CD4-positive, alpha-beta T cell (primary cell): ENCODE results near the gene PPDPF. TPM values are rescaled to one million over a fixed set of nuclear protein-coding genes. Genes with fewer than 3 reads are reported as not detected.

Experiments used
- ATAC-seq: fragments of 200-7000 bp; cut with Tn5 transposase; one replicate; pipeline ENCODE4 v1.10.0; 2022; ENCODE audit warnings: mild to moderate bottlenecking; ENCODE audit not compliant: poor library complexity
- CTCF ChIA-PET: fragments of 350-600 bp; sonication (Branson Sonifier 250); formaldehyde crosslinking; loops from one replicate; lab custom pipeline; 2021; ENCODE audit warnings: antibody characterized with exemption, inconsistent platforms; lab: Charles Lee
- POLR2A ChIA-PET: fragments of 350-600 bp; sonication (Branson Sonifier 250); formaldehyde crosslinking; loops from one replicate; lab custom pipeline; 2021; ENCODE audit warnings: antibody characterized with exemption, inconsistent platforms; lab: Charles Lee
- DNase-seq, 14 experiments: peaks; one replicate each; pipeline ENCODE4 v3.0.0-alpha.2; 2013 to 2020; ENCODE audit warnings: mixed read lengths in 2 of 14
- H3K27ac ChIP-seq, 2 donors: one replicate each; pipeline versions ENCODE4 v1.5.1 to v1.7.0; 2013; ENCODE audit warnings: low read length in 2 of 2, low read depth in 1 of 2, mild to moderate bottlenecking in 1 of 2
- H3K27me3 ChIP-seq, 2 experiments: 1 replicate in 1 of 2; 2 replicates in 1 of 2; pipeline versions ENCODE4 v1.6.1 to v1.7.0; 2013; ENCODE audit warnings: low read length in 2 of 2, control low read depth in 1 of 2, mild to moderate bottlenecking in 1 of 2, moderate library complexity in 1 of 2; ENCODE audit not compliant: insufficient read depth in 2 of 2, control insufficient read depth in 1 of 2
- H3K36me3 ChIP-seq: one replicate; pipeline ENCODE4 v1.6.1; 2013; ENCODE audit warnings: low read length, control low read depth; ENCODE audit not compliant: insufficient read depth
- H3K4me1 ChIP-seq: one replicate; pipeline ENCODE4 v1.6.1; 2013; ENCODE audit warnings: low read length, control low read depth; ENCODE audit not compliant: insufficient read depth
- H3K4me3 ChIP-seq: one replicate; pipeline ENCODE4 v1.5.1; 2013; ENCODE audit warnings: mild to moderate bottlenecking, low read length, moderate library complexity
- H3K9me3 ChIP-seq, 2 experiments: 1 replicate in 1 of 2; 2 replicates in 1 of 2; pipeline versions ENCODE4 v1.6.1 to v1.7.0; 2013; ENCODE audit warnings: low read length in 2 of 2, mild to moderate bottlenecking in 2 of 2, control low read depth in 1 of 2, moderate library complexity in 1 of 2; ENCODE audit not compliant: control insufficient read depth in 1 of 2, insufficient read depth in 1 of 2
- H3K27ac Mint-ChIP-seq: one replicate; pipeline ENCODE4 v1.8.0; 2020; ENCODE audit warnings: mixed read lengths
- H3K27me3 Mint-ChIP-seq: one replicate; pipeline ENCODE4 v1.8.0; 2021; ENCODE audit warnings: mixed read lengths
- H3K36me3 Mint-ChIP-seq: one replicate; pipeline ENCODE4 v1.8.0; 2021; ENCODE audit warnings: low read depth, mixed read lengths
- H3K4me1 Mint-ChIP-seq: one replicate; pipeline ENCODE4 v1.8.0; 2021; ENCODE audit warnings: low read depth, mixed read lengths
- H3K4me3 Mint-ChIP-seq: one replicate; pipeline ENCODE4 v1.8.0; 2020; ENCODE audit warnings: mild to moderate bottlenecking, mixed read lengths
- H3K9me3 Mint-ChIP-seq: one replicate; pipeline ENCODE4 v1.8.0; 2020; ENCODE audit warnings: mixed read lengths
- CTCF ChIP-seq: fragments of 200-600 bp; IDR thresholded peaks from one replicate; pipeline ENCODE4 v1.8.0; 2022; ENCODE audit warnings: antibody characterized with exemption, mild to moderate bottlenecking
- intact Hi-C, 2 experiments: fragments of 100-400 bp; cut with DNase I in 1 of 2; cut with micrococcal nuclease in 1 of 2; formaldehyde crosslinking; loops; one replicate each; pipeline versions ENCODE4 v1.15.1 to v1.9.0; 2023 to 2025; cut with DNase I, micrococcal nuclease
- total RNA-seq, 174 experiments: library from RNA in 2 of 174; stranded (reverse) in 2 of 174; gene quantifications; one replicate each; pipeline ENCODE4 v1.2.3 and lab custom pipeline; 2021 to 2026

Gene PPDPF
- total RNA-seq, 2 experiments from 2014 or later, result 249 to 251 TPM

DNA sequence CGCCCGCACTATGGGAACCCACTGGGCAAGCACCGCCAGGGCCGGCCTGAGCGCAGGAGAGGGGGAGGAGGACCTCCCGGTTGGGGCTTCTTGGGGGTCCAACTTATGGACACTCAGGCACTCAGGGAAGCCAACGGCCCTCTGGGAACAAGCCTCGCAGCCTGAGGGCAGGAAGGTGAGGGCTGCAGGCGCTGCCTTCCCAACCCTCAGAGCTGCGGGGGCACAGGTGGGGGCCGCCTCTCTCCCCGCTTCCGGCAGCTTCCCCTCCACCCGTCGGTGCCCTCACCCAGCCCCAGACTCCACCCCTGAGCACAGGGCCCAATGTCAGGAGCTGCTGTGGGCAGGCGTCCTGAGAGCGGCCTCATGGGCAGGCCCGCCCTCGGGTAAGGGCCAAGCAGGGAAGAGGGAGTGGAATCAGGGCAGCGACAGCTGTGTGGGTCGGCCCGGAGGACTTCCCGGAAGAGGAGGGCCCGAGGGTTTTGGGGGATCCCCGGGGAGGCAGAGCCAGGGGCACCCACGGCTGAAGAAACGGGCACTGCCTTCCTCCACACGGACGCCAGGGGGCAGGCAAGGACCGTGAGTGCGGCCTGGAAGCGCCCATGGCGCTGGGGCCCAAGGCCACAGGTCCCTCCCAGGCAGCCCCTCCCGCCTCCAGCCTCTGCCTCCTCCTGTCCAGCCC lies 17.1 kb downstream of the PPDPF start:
- CTCF ChIA-PET, result interaction anchor here (0.7 to 2.9 kb wide), 25 partner anchors 9 to 443 kb away, joined by 3 to 18 read pairs (median 5); partner anchors contain the start of genes GMEB2, HELZ2, PPDPF and PRPF6
- peak; percentile 83 to 97 (median 88) for DNase-seq
- POLR2A ChIA-PET, result interaction anchor here (0.7 to 3.9 kb wide), 26 partner anchors 8 to 520 kb away, joined by 3 to 71 read pairs (median 6); partner anchors contain the start of genes ARFRP1, GMEB2, HELZ2 and LIME1
- Histone ChIP-seq H3K36me3 (no peaks in the 10 kb centered on the region), H3K4me3 (peak overlapping the region; percentile 59), H3K4me1 (peaks cover 37% of the 10 kb centered on the region), H3K27ac (peak overlapping the region; percentile 59 to 73), H3K27me3 (no peaks in the 10 kb centered on the region), H3K9me3 (no peaks in the 10 kb centered on the region)
- Mint-ChIP-seq H3K9me3 (no peaks in the 10 kb centered on the region), H3K4me1 (peaks cover 16% of the 10 kb centered on the region), H3K27ac (peak overlapping the region; percentile 78), H3K4me3 (peak overlapping the region; percentile 80), H3K36me3 (no peaks in the 10 kb centered on the region), H3K27me3 (no peaks in the 10 kb centered on the region)
- intact Hi-C loops, result loop anchor here (1.0 to 5.0 kb wide), 17 partner anchors 15 to 585 kb away; partner anchors contain the start of genes PPDPF (in 1 of the 2), RTEL1 (in 1 of the 2), SAMD10 (in 1 of the 2) and TPD52L2 (in 1 of the 2)
- ATAC-seq, result peak; percentile 86
- TF ChIP-seq CTCF, result peak; percentile 97

- no peaks in the 10 kb centered on the region for H3K36me3 ChIP-seq
- DNase-seq (peak in 9 of 14 experiments; percentile 20 to 82 (median 46)), ATAC-seq (peak; percentile 15)
- Mint-ChIP-seq H3K36me3 (no peaks in the 10 kb centered on the region), H3K27me3 (no peaks in the 10 kb centered on the region), H3K4me1 (peaks cover 16% of the 10 kb centered on the region), H3K27ac (peak overlapping the region; percentile 78), H3K4me3 (peak overlapping the region; percentile 80), H3K9me3 (no peaks in the 10 kb centered on the region)
- H3K27me3 ChIP-seq, result no peaks in the 10 kb centered on the region
- intact Hi-C loops, result loop anchor here (1.0 to 5.0 kb wide), 16 partner anchors 14 to 584 kb away; partner anchors contain the start of genes RTEL1 (in 1 of the 2), SAMD10 (in 1 of the 2) and TPD52L2 (in 1 of the 2)
- peak overlapping the region; percentile 59 for H3K4me3 ChIP-seq
- H3K9me3 ChIP-seq, result no peaks in the 10 kb centered on the region
- ChIA-PET POLR2A (interaction anchor here (0.7 to 3.9 kb wide), 25 partner anchors 8 to 519 kb away, joined by 3 to 71 read pairs (median 6); partner anchors contain the start of genes ARFRP1, GMEB2, HELZ2 and LIME1), CTCF (interaction anchor here (0.8 to 2.9 kb wide), 21 partner anchors 10 to 442 kb away, joined by 3 to 18 read pairs (median 5); partner anchors contain the start of genes GMEB2, HELZ2, PPDPF and PRPF6)
- peaks cover 37% of the 10 kb centered on the region for H3K4me1 ChIP-seq
- TF ChIP-seq CTCF, result peak; percentile 42
- H3K27ac ChIP-seq, result peak overlapping the region; percentile 59 to 73
Observed at GRCh38 chr20:63538204-63539091, 17.9 kb downstream of the PPDPF start.

DNA sequence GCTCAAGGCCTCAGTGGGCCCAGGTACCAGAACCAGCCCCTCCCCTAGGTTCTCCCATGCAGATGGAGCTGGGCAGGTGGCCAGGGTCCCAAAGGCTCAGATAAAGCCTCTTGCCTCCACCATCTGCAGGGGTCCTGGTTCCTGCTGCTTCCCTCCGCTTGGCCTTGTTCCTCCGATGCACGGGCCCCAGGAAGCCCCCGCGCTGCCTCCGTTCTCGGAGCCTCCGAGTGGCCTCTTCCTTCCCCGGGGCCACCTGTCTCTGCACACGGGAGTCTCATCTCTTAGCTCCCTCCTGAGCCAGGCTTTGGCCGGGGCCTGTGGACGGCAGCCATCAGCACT lies 18.5 kb downstream of the PPDPF start:
- Mint-ChIP-seq H3K27me3 (no peaks in the 10 kb centered on the region), H3K27ac (no peak overlapping the region), H3K36me3 (no peaks in the 10 kb centered on the region), H3K9me3 (no peaks in the 10 kb centered on the region), H3K4me3 (no peak overlapping the region), H3K4me1 (peaks cover 16% of the 10 kb centered on the region)
- Histone ChIP-seq H3K27me3 (no peaks in the 10 kb centered on the region), H3K27ac (no peak overlapping the region), H3K36me3 (no peaks in the 10 kb centered on the region), H3K4me3 (no peak overlapping the region), H3K9me3 (no peaks in the 10 kb centered on the region), H3K4me1 (peaks cover 37% of the 10 kb centered on the region)
- DNase-seq (no peak), ATAC-seq (no peak)
- TF ChIP-seq CTCF, result no peak
- intact Hi-C loops, result loop anchor here (2.0 to 5.0 kb wide), 7 partner anchors 40 to 583 kb away; partner anchors contain the start of genes SAMD10 (in 1 of the 2) and TPD52L2 (in 1 of the 2)
- CTCF ChIA-PET, result interaction anchor here (2.2 to 2.9 kb wide), 2 partner anchors 18 to 102 kb away, joined by 13 to 18 read pairs; partner anchors contain the start of gene PPDPF
- POLR2A ChIA-PET, result interaction anchor here (1.3 to 3.9 kb wide), 5 partner anchors 17 to 199 kb away, joined by 3 to 71 read pairs (median 17); partner anchors contain the start of genes GMEB2 and PPDPF
